CD14-positive monocyte (primary cell): ENCODE measurements around the gene FGF14. TPM values are rescaled to one million over a fixed set of nuclear protein-coding genes. Genes with fewer than 3 reads are reported as not detected.

ENCODE experiments used
- DNase-seq, 3 donors: peaks; one replicate each; pipeline ENCODE4 v3.0.0-alpha.2; 2011 to 2022
- H2AFZ ChIP-seq: 2 replicates; pipeline ENCODE4 v1.6.0; 2012; ENCODE audit warnings: mild to moderate bottlenecking, low read depth, low read length, inconsistent platforms; ENCODE audit not compliant: insufficient read depth, poor library complexity, severe bottlenecking
- H3K27ac ChIP-seq, 2 donors: 1 replicate in 1 of 2; 2 replicates in 1 of 2; pipeline ENCODE4 v1.5.1; 2012 to 2013; ENCODE audit warnings: low read length in 2 of 2, control low read depth in 1 of 2, inconsistent platforms in 1 of 2, low read depth in 1 of 2, mild to moderate bottlenecking in 1 of 2
- H3K27me3 ChIP-seq, 2 donors: one replicate each; pipeline versions ENCODE4 v1.6.0 to v1.6.1; 2011 to 2013; ENCODE audit warnings: low read length in 2 of 2; ENCODE audit not compliant: control insufficient read depth in 2 of 2, insufficient read depth in 2 of 2
- H3K36me3 ChIP-seq, 2 donors: replicated peaks in 1 of 2; 1 replicate in 1 of 2; 2 replicates in 1 of 2; pipeline versions ENCODE4 v1.5.1 to v1.6.1; 2012 to 2013; ENCODE audit warnings: low read length in 2 of 2, control low read depth in 1 of 2, inconsistent platforms in 1 of 2, mild to moderate bottlenecking in 1 of 2; ENCODE audit not compliant: insufficient read depth in 2 of 2, control insufficient read depth in 1 of 2
- H3K4me1 ChIP-seq, 2 donors: 1 replicate in 1 of 2; 2 replicates in 1 of 2; pipeline versions ENCODE4 v1.5.1 to v1.6.1; 2012 to 2013; ENCODE audit warnings: low read length in 2 of 2, control low read depth in 1 of 2, inconsistent platforms in 1 of 2, mild to moderate bottlenecking in 1 of 2, moderate library complexity in 1 of 2; ENCODE audit not compliant: insufficient read depth in 2 of 2, control insufficient read depth in 1 of 2
- H3K4me2 ChIP-seq: replicated peaks from 2 replicates; pipeline ENCODE3; 2012; ENCODE audit warnings: low read length, moderate library complexity, mild to moderate bottlenecking; ENCODE audit not compliant: poor library complexity, severe bottlenecking; ENCODE audit errors: extremely low read depth
- H3K4me3 ChIP-seq, 3 experiments: fragments of 200-600 bp in 1 of 3; sonication (generic) in 1 of 3; replicated peaks in 1 of 3; 1 replicate in 2 of 3; 2 replicates in 1 of 3; pipeline ENCODE4 v1.5.1; 2011 to 2013; ENCODE audit warnings: low read length in 3 of 3, mild to moderate bottlenecking in 3 of 3, control low read depth in 2 of 3, low read depth in 2 of 3, inconsistent platforms in 1 of 3, moderate library complexity in 1 of 3
- H3K79me2 ChIP-seq: 2 replicates; pipeline ENCODE4 v1.6.0; 2012; ENCODE audit warnings: mild to moderate bottlenecking, control low read depth, inconsistent platforms, low read length, moderate library complexity; ENCODE audit not compliant: insufficient read depth
- H3K9ac ChIP-seq: 2 replicates; pipeline ENCODE4 v1.6.0; 2017; ENCODE audit warnings: low read length, mild to moderate bottlenecking; ENCODE audit not compliant: insufficient read depth, poor library complexity, severe bottlenecking
- H3K9me3 ChIP-seq, 2 donors: replicated peaks in 1 of 2; 1 replicate in 1 of 2; 2 replicates in 1 of 2; pipeline versions ENCODE4 v1.5.1 to v1.6.1; 2012 to 2013; ENCODE audit warnings: low read length in 2 of 2, control low read depth in 1 of 2; ENCODE audit not compliant: control insufficient read depth in 1 of 2, insufficient read depth in 1 of 2
- H4K20me1 ChIP-seq: 2 replicates; pipeline ENCODE4 v1.6.0; 2012; ENCODE audit warnings: mild to moderate bottlenecking, low read length, control low read depth, moderate library complexity; ENCODE audit not compliant: insufficient read depth
- H3K27ac Mint-ChIP-seq, 7 donors: one replicate each; pipeline ENCODE4 v1.8.0; 2020; ENCODE audit warnings: mild to moderate bottlenecking in 7 of 7, mixed read lengths in 7 of 7, moderate library complexity in 6 of 7, inconsistent platforms in 2 of 7
- H3K27me3 Mint-ChIP-seq, 3 donors: one replicate each; pipeline ENCODE4 v1.8.0; 2021 to 2022; ENCODE audit warnings: low read depth in 3 of 3, mild to moderate bottlenecking in 3 of 3, mixed read lengths in 3 of 3, moderate library complexity in 3 of 3, inconsistent platforms in 1 of 3
- H3K36me3 Mint-ChIP-seq, 2 donors: one replicate each; pipeline ENCODE4 v1.8.0; 2020; ENCODE audit warnings: mixed read lengths in 2 of 2, inconsistent platforms in 1 of 2, mild to moderate bottlenecking in 1 of 2
- H3K4me1 Mint-ChIP-seq: one replicate; pipeline ENCODE4 v1.8.0; 2020; ENCODE audit warnings: mild to moderate bottlenecking, mixed read lengths
- H3K4me3 Mint-ChIP-seq, 2 donors: one replicate each; pipeline ENCODE4 v1.8.0; 2020; ENCODE audit warnings: mild to moderate bottlenecking in 2 of 2, mixed read lengths in 2 of 2, moderate library complexity in 1 of 2
- H3K9me3 Mint-ChIP-seq, 7 donors: one replicate each; pipeline ENCODE4 v1.8.0; 2020 to 2022; ENCODE audit warnings: mixed read lengths in 7 of 7, mild to moderate bottlenecking in 6 of 7, moderate library complexity in 6 of 7, inconsistent platforms in 2 of 7
- CTCF ChIP-seq: fragments of 200-600 bp; IDR thresholded peaks from one replicate; pipeline ENCODE4 v1.8.0; 2022; ENCODE audit warnings: antibody characterized with exemption, mild to moderate bottlenecking
- WGBS: methylation state at CpG from one replicate; pipeline ENCODE4 v1.1.5; 2013; ENCODE audit warnings: missing lambda C conversion rate; ENCODE audit not compliant: insufficient coverage; 5-methylcytosine and 5-hydroxymethylcytosine counted together
- intact Hi-C, 2 donors: fragments of 100-400 bp; cut with micrococcal nuclease; formaldehyde crosslinking; loops; one replicate each; pipeline versions ENCODE4 v1.15.0 to v1.15.1; 2023
- polyA plus RNA-seq, 3 donors: library from polyadenylated mRNA; depleted of rRNA in 1 of 3; unstranded in 2 of 3; stranded (reverse) in 1 of 3; fragments of 300-500 nt in 2 of 3; fragments of >200 nt in 1 of 3; fragmentation: Illumina TruSeq in 2 of 3; gene quantifications; 1 replicate in 2 of 3; 2 replicates in 1 of 3; pipeline ENCODE4 v1.2.3, GENCODE V29; 2012 to 2021

FGF14 gene
- polyA plus RNA-seq, 3 donors = not detected

- Histone ChIP-seq H3K79me2 (no peaks in the 10 kb centered on the region), H3K4me1 (no peaks in the 10 kb centered on the region), H3K27ac (no peak overlapping the region), H3K36me3 (no peaks in the 10 kb centered on the region), H4K20me1 (no peaks in the 10 kb centered on the region), H3K4me2 (no peak overlapping the region), H3K9me3 (no peaks in the 10 kb centered on the region), H2AFZ (no peak overlapping the region), H3K27me3 (no peaks in the 10 kb centered on the region), H3K4me3 (no peak overlapping the region), H3K9ac (no peak overlapping the region)
- 69% methylated on average over 4 of the region's 6 CpGs for WGBS
- DNase-seq = no peak
- no peaks in the 10 kb centered on the region for H3K4me1 Mint-ChIP-seq
- no peaks in the 10 kb centered on the region for H3K36me3 Mint-ChIP-seq
- H3K27ac Mint-ChIP-seq = no peak overlapping the region
- H3K9me3 Mint-ChIP-seq = peaks cover 0 to 9% (median 1%) of the 10 kb centered on the region in 7 donors
- no peak overlapping the region for H3K4me3 Mint-ChIP-seq
- no peaks in the 10 kb centered on the region for H3K27me3 Mint-ChIP-seq
- intact Hi-C loops = no loop called here
- TF ChIP-seq CTCF = no peak
These were observed 231.5 kb downstream of the FGF14 start for GRCh38 chr13:102170305-102170704.

GRCh38 chr13:102169471-102170015 lies 232.3 kb downstream of the FGF14 start:
- no peaks in the 10 kb centered on the region for H3K27me3 ChIP-seq
- no peak overlapping the region for H3K4me2 ChIP-seq
- Mint-ChIP-seq H3K36me3 (no peaks in the 10 kb centered on the region), H3K9me3 (peaks cover 0 to 9% (median 1%) of the 10 kb centered on the region in 7 donors), H3K27ac (no peak overlapping the region), H3K4me3 (no peak overlapping the region), H3K4me1 (no peaks in the 10 kb centered on the region), H3K27me3 (no peaks in the 10 kb centered on the region)
- WGBS = no CpG with 5 or more reads among the region's 2 CpGs
- H3K9ac ChIP-seq = no peak overlapping the region
- TF ChIP-seq CTCF = no peak
- no peak overlapping the region for H3K27ac ChIP-seq
- no peaks in the 10 kb centered on the region for H3K9me3 ChIP-seq
- H4K20me1 ChIP-seq = no peaks in the 10 kb centered on the region
- H2AFZ ChIP-seq = no peak overlapping the region
- no peaks in the 10 kb centered on the region for H3K36me3 ChIP-seq
- H3K4me1 ChIP-seq = no peaks in the 10 kb centered on the region
- H3K79me2 ChIP-seq = no peaks in the 10 kb centered on the region
- no peak overlapping the region for H3K4me3 ChIP-seq
- no peak for DNase-seq
- intact Hi-C loops = no loop called here
